ENCODE data around the gene SPRR2B. TPM values are rescaled to one million over a fixed set of nuclear protein-coding genes. Genes with fewer than 3 reads are reported as not detected.
"Not testable (repeated sequence)": the region's sequence is repeated elsewhere in the genome, so short reads cannot be mapped to it uniquely, and the experiment has no call there.

The SPRR2B gene
- total and polyA plus RNA-seq, 3 experiments from 2014 or later: not detected

DNA sequence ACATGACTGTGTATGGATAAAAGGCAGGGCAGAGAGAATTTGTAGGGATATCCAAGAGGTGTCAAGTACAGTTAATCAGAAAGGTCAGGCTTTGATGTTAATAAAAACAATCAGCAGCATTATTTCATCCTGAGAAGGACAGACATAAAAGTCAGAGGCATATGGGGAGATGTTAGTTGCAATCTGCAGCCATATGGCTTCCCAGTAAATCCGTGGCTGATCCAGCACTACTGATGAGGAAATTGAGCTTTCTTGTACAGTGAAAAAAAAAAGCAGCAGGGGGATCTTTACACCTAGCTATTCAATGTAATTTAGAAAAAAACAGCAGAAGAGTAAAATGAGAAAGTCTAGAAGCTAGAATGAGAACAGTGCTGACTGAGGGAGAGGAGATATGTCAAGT lies 42.6 kb downstream of the SPRR2B start:
- H3K27me3 Mint-ChIP-seq: peaks cover 11 to 12% of the 10 kb centered on the region in 2 donors
- CTCF ChIA-PET: no interaction called here
- H3K36me3 ChIP-seq (ENCODE audit: insufficient read depth, low read length): no peaks in the 10 kb centered on the region
- H3K27ac ChIP-seq (ENCODE audit: low read depth, low read length): no peak overlapping the region
- no peaks in the 10 kb centered on the region for H3K27me3 ChIP-seq (ENCODE audit: insufficient read depth, low read length, poor library complexity, severe bottlenecking)
- no peaks in the 10 kb centered on the region for H3K9me3 ChIP-seq (ENCODE audit: low read length)
- H3K4me1 Mint-ChIP-seq: no peaks in the 10 kb centered on the region
- no peak for DNase-seq
- H3K4me1 ChIP-seq (ENCODE audit: insufficient read depth, low read length): no peaks in the 10 kb centered on the region
- no peaks in the 10 kb centered on the region for H3K36me3 Mint-ChIP-seq
- no peak overlapping the region for H3K4me3 ChIP-seq (ENCODE audit: low read length)
- peaks cover 0 to 4% (median 1%) of the 10 kb centered on the region in 5 donors for H3K9me3 Mint-ChIP-seq
- no peak overlapping the region for H3K4me3 Mint-ChIP-seq
- POLR2A ChIA-PET: no interaction called here
- H3K27ac Mint-ChIP-seq: no peak overlapping the region

DNA sequence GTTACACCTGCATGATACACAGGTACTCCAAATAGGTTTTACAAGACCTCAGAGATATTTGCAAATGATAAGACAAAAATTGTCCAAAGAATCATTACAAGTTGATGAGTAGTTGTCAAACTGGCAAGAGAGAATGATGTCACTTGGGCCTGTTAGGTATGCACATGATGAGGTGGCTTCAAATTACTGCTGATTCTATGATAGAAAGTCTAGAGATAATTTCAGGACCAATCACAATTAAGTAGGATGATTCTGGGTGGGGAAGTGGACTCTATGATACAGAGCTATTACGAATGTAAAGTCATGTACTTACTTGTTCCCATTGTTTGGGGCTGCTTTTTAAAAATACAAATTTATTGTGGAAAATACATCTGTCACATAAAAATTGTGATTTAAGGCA lies 45.6 kb downstream of the SPRR2B start:
- Histone ChIP-seq H3K27ac (ENCODE audit: low read depth, low read length) (no peak overlapping the region), H3K36me3 (ENCODE audit: insufficient read depth, low read length) (no peaks in the 10 kb centered on the region), H3K4me3 (ENCODE audit: low read length) (no peak overlapping the region), H3K27me3 (ENCODE audit: insufficient read depth, low read length, poor library complexity, severe bottlenecking) (no peaks in the 10 kb centered on the region), H3K9me3 (ENCODE audit: low read length) (no peaks in the 10 kb centered on the region), H3K4me1 (ENCODE audit: insufficient read depth, low read length) (no peaks in the 10 kb centered on the region)
- Mint-ChIP-seq H3K27me3 (peaks cover 19 to 23% of the 10 kb centered on the region in 2 donors), H3K4me1 (no peaks in the 10 kb centered on the region), H3K36me3 (no peaks in the 10 kb centered on the region), H3K27ac (no peak overlapping the region), H3K9me3 (peaks cover 0 to 4% (median 1%) of the 10 kb centered on the region in 5 donors), H3K4me3 (no peak overlapping the region)
- DNase-seq: no peak
- ChIA-PET CTCF (no interaction called here), POLR2A (no interaction called here)

DNA sequence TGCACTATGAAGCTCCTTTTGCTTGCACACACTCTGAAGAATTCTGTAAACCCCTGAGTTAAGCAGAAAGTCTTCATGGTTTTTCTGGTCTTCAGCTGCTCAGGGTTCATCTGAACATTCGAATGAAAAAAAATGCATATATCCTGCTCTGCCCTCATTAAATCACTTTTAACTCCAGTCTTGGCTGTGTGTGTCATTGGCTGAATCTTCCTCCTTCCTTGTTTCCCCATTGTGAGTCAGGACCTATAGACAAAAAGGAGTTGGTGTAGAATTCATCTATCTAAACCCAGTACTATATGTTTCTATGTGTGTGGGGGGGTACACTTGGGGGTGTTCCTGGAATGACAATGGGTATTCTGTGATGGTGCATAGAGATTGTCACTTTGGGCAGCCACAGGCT lies 47.0 kb downstream of the SPRR2B start:
- no peaks in the 10 kb centered on the region for H3K36me3 Mint-ChIP-seq
- H3K9me3 Mint-ChIP-seq: peaks cover 0 to 4% (median 1%) of the 10 kb centered on the region in 5 donors
- H3K27me3 Mint-ChIP-seq: peaks cover 13 to 32% of the 10 kb centered on the region in 2 donors
- H3K27ac Mint-ChIP-seq: no peak overlapping the region
- no peak for DNase-seq
- no peaks in the 10 kb centered on the region for H3K4me1 Mint-ChIP-seq
- ChIA-PET CTCF (no interaction called here), POLR2A (no interaction called here)
- Histone ChIP-seq H3K4me3 (ENCODE audit: low read length) (no peak overlapping the region), H3K27ac (ENCODE audit: low read depth, low read length) (no peak overlapping the region), H3K27me3 (ENCODE audit: insufficient read depth, low read length, poor library complexity, severe bottlenecking) (no peaks in the 10 kb centered on the region), H3K36me3 (ENCODE audit: insufficient read depth, low read length) (no peaks in the 10 kb centered on the region), H3K9me3 (ENCODE audit: low read length) (no peaks in the 10 kb centered on the region), H3K4me1 (ENCODE audit: insufficient read depth, low read length) (no peaks in the 10 kb centered on the region)
- H3K4me3 Mint-ChIP-seq: no peak overlapping the region

DNA sequence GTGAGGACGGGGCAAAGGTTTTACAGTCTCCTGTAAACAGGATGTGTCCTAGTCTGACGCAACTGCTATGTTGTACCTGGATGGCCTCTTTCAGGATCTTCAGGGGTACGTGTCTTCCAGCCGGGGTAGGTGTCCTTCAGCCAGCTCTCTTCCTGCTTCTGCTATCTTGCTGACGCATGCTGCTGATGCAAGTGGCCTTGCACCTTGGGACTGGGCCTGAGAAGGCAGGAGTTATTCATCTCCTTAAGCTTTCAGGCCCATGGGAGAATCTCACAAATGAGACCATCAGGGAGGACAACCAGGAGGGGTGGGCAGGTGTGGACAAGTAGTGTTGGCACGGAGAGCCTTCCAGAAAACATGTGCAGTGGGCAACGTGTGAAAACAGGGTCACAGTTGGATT lies 48.3 kb downstream of the SPRR2B start:
- no peak overlapping the region for H3K4me3 Mint-ChIP-seq
- no peaks in the 10 kb centered on the region for H3K36me3 ChIP-seq (ENCODE audit: insufficient read depth, low read length)
- no peak overlapping the region for H3K4me3 ChIP-seq (ENCODE audit: low read length)
- no peaks in the 10 kb centered on the region for H3K36me3 Mint-ChIP-seq
- H3K4me1 ChIP-seq (ENCODE audit: insufficient read depth, low read length): no peaks in the 10 kb centered on the region
- no peaks in the 10 kb centered on the region for H3K27me3 ChIP-seq (ENCODE audit: insufficient read depth, low read length, poor library complexity, severe bottlenecking)
- peaks cover 10 to 34% of the 10 kb centered on the region in 2 donors for H3K27me3 Mint-ChIP-seq
- peaks cover 0 to 4% (median 2%) of the 10 kb centered on the region in 5 donors for H3K9me3 Mint-ChIP-seq
- DNase-seq: no peak
- ChIA-PET CTCF (no interaction called here), POLR2A (no interaction called here)
- H3K9me3 ChIP-seq (ENCODE audit: low read length): no peaks in the 10 kb centered on the region
- no peaks in the 10 kb centered on the region for H3K4me1 Mint-ChIP-seq
- H3K27ac ChIP-seq (ENCODE audit: low read depth, low read length): no peak overlapping the region
- no peak overlapping the region for H3K27ac Mint-ChIP-seq

DNA sequence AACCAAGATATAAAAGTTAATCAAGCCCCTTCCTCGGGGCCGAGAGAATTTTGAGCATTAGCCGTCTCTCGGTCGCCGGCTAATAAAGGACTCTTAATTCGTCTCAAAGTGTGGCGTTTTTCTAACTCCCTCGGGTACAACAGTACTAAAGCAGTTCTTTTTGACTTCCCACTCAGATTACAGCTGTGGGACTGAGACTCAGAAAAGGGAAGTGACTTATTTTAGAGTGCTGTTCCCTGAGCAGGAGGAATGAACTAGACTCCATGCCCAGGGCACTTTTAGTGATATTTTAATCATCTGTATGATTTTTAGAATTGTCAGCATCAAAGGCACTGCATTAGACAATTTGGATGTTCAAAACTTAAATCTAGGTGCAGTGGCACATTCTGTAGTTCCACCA lies 49.1 kb downstream of the SPRR2B start:
- Mint-ChIP-seq H3K27me3 (peaks cover 9 to 32% of the 10 kb centered on the region in 2 donors), H3K4me3 (peak overlapping the region in 1 of 7 donors; percentile 46)
- H3K4me3 ChIP-seq (ENCODE audit: low read length); H3K36me3 Mint-ChIP-seq; H3K9me3 ChIP-seq (ENCODE audit: low read length); H3K27me3 ChIP-seq (ENCODE audit: insufficient read depth, low read length, poor library complexity, severe bottlenecking); H3K27ac ChIP-seq (ENCODE audit: low read depth, low read length); H3K27ac Mint-ChIP-seq; DNase-seq; POLR2A ChIA-PET; H3K36me3 ChIP-seq (ENCODE audit: insufficient read depth, low read length); CTCF ChIA-PET; H3K4me1 ChIP-seq (ENCODE audit: insufficient read depth, low read length); H3K4me1 Mint-ChIP-seq; H3K9me3 Mint-ChIP-seq: not testable (repeated sequence)

DNA sequence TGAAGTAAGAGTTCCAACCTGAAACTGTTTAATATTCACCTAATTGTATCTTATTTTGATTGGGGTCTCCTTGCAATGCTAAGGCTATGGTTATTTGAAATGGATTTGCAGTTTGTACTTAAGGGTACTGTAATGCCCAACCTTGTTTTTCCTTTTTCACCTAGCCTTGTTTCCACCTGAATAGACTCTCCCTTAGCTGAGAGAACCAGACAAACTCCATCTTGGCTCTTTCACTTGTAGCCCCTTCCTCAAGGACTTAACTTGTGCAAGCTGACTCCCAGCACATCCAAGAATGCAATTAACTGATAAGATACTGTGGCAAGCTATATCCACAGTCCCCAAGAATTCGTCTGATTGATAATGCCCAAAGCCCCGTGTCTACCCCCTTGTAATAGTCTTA lies 49.6 kb downstream of the SPRR2B start:
- H3K36me3 Mint-ChIP-seq; H3K4me1 Mint-ChIP-seq; H3K9me3 Mint-ChIP-seq; H3K36me3 ChIP-seq (ENCODE audit: insufficient read depth, low read length); H3K9me3 ChIP-seq (ENCODE audit: low read length); H3K4me3 ChIP-seq (ENCODE audit: low read length); H3K4me3 Mint-ChIP-seq; H3K27ac ChIP-seq (ENCODE audit: low read depth, low read length); H3K4me1 ChIP-seq (ENCODE audit: insufficient read depth, low read length); H3K27ac Mint-ChIP-seq; POLR2A ChIA-PET; CTCF ChIA-PET; H3K27me3 ChIP-seq (ENCODE audit: insufficient read depth, low read length, poor library complexity, severe bottlenecking); DNase-seq: not testable (repeated sequence)
- H3K27me3 Mint-ChIP-seq: peaks cover 10 to 34% of the 10 kb centered on the region in 2 donors

Other genes with a start within 250 kb of the SPRR2B start
- gene LCE1A, start 244.1 kb downstream of the SPRR2B start, total RNA-seq: not detected
- gene LCE1A, start 244.1 kb downstream of the SPRR2B start, polyA plus RNA-seq: not detected
- gene LCE6A, start 228.8 kb downstream of the SPRR2B start, total RNA-seq: not detected
- gene LCE6A, start 228.8 kb downstream of the SPRR2B start, polyA plus RNA-seq: not detected
- gene LCE7A, start 211.6 kb downstream of the SPRR2B start, total RNA-seq: not detected
- gene LCE7A, start 211.6 kb downstream of the SPRR2B start, polyA plus RNA-seq: not detected
- not detected for gene SMCP, start 193.3 kb downstream of the SPRR2B start, total RNA-seq
- gene SMCP, start 193.3 kb downstream of the SPRR2B start, polyA plus RNA-seq: not detected
- not detected for gene IVL, start 163.1 kb downstream of the SPRR2B start, total RNA-seq
- not detected for gene IVL, start 163.1 kb downstream of the SPRR2B start, polyA plus RNA-seq
- gene SPRR5, start 124.4 kb downstream of the SPRR2B start, total RNA-seq: not detected
- not detected for gene SPRR5, start 124.4 kb downstream of the SPRR2B start, polyA plus RNA-seq
- not detected for gene SPRR4, start 101.0 kb downstream of the SPRR2B start, total RNA-seq
- gene SPRR4, start 101.0 kb downstream of the SPRR2B start, polyA plus RNA-seq: not detected
- gene SPRR1A, start 87.5 kb downstream of the SPRR2B start, total RNA-seq: not detected
- not detected for gene SPRR1A, start 87.5 kb downstream of the SPRR2B start, polyA plus RNA-seq
- gene SPRR3, start 69.9 kb downstream of the SPRR2B start, total RNA-seq: not detected
- gene SPRR3, start 69.9 kb downstream of the SPRR2B start, polyA plus RNA-seq: not detected
- gene SPRR1B, start 40.4 kb downstream of the SPRR2B start, total RNA-seq: not detected
- gene SPRR1B, start 40.4 kb downstream of the SPRR2B start, polyA plus RNA-seq: not detected
- not detected for gene SPRR2D, start 30.5 kb downstream of the SPRR2B start, total RNA-seq
- not detected for gene SPRR2D, start 30.5 kb downstream of the SPRR2B start, polyA plus RNA-seq
- not detected for gene SPRR2A, start 14.1 kb downstream of the SPRR2B start, total RNA-seq
- gene SPRR2A, start 14.1 kb downstream of the SPRR2B start, polyA plus RNA-seq: not detected
- not detected for gene SPRR2E, start 22.9 kb upstream of the SPRR2B start, total RNA-seq
- not detected for gene SPRR2E, start 22.9 kb upstream of the SPRR2B start, polyA plus RNA-seq
- gene SPRR2F, start 41.9 kb upstream of the SPRR2B start, total RNA-seq: not detected
- not detected for gene SPRR2F, start 41.9 kb upstream of the SPRR2B start, polyA plus RNA-seq
- gene SPRR2G, start 79.3 kb upstream of the SPRR2B start, total RNA-seq: not detected
- gene SPRR2G, start 79.3 kb upstream of the SPRR2B start, polyA plus RNA-seq: not detected
- gene LELP1, start 131.8 kb upstream of the SPRR2B start, total RNA-seq: not detected
- gene LELP1, start 131.8 kb upstream of the SPRR2B start, polyA plus RNA-seq: not detected
- not detected for gene PRR9, start 146.0 kb upstream of the SPRR2B start, total RNA-seq
- gene PRR9, start 146.0 kb upstream of the SPRR2B start, polyA plus RNA-seq: not detected
- gene LORICRIN, start 188.1 kb upstream of the SPRR2B start, total RNA-seq: not detected
- not detected for gene LORICRIN, start 188.1 kb upstream of the SPRR2B start, polyA plus RNA-seq
- gene PGLYRP3, start 241.3 kb upstream of the SPRR2B start, total RNA-seq: not detected
- not detected for gene PGLYRP3, start 241.3 kb upstream of the SPRR2B start, polyA plus RNA-seq